Neural progenitor cell (in vitro differentiated cells): ENCODE results near the gene ADCY7.

Experiments
- CTCF ChIP-seq: fragments of 200-600 bp; sonication (generic); IDR thresholded peaks from 2 replicates; pipeline ENCODE4 v1.5.1; 2017; ENCODE audit warnings: antibody characterized with exemption, mild to moderate bottlenecking
- EZH2 ChIP-seq: fragments of 200-600 bp; sonication (generic); IDR thresholded peaks from 2 replicates; pipeline ENCODE4 v1.6.1; 2017; ENCODE audit warnings: antibody characterized with exemption, mild to moderate bottlenecking, moderate library complexity

- TF ChIP-seq CTCF (no peak), EZH2 (no peak)
Observed at GRCh38 chr16:50274326-50275097, 8.2 kb downstream of the ADCY7 start.
